Measurements from ENCODE around the gene TSPAN14. TPM values are rescaled to one million over a fixed set of nuclear protein-coding genes. Genes with fewer than 3 reads are reported as not detected.

TSPAN14 gene
- total RNA-seq, 4 donors from 2014 or later, result 103 to 168 (median 131) TPM

DNA sequence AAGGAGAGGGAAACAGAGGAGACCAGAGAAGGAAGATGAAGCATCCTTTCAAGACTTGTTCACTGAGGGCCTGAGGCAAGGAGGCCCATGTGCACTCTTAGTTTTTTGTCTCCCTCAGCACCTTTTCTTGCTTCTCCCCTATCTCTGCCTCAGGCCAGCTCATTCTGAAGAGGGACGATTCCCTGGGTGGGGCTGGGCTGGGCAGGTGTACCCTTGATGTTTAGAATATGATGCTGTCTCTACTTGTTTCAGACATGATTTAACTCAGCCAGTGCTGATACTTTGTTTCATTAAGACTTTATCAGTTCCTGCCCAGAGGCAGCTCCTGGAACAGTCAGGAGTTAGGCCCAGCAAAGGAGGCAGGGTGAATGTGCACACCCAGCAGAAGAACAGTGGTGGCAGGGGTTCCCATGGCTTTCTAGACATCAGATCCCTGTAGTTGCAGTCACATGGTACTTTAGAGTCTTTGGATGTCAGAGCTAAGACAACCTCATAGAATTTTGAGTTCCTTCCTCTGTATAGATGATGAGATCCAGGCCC, 42.4 kb upstream of the TSPAN14 start:
- no peak for DNase-seq (ENCODE audit: low spot score in 2 of 2)
- 58 to 63% methylated on average over 1 of the region's 1 CpG for WGBS, 2 donors
- no peak overlapping the region for H3K4me3 ChIP-seq (ENCODE audit: low read depth, poor library complexity, severe bottlenecking)
- TF ChIP-seq POLR2A (IDR thresholded peaks at IDR 0.05) (no peak), CTCF (IDR thresholded peaks at IDR 0.05) (no peak)
- intact Hi-C loops (cut with DNase I; ENCODE audit: low total_unique reads), result no loop called here

DNA sequence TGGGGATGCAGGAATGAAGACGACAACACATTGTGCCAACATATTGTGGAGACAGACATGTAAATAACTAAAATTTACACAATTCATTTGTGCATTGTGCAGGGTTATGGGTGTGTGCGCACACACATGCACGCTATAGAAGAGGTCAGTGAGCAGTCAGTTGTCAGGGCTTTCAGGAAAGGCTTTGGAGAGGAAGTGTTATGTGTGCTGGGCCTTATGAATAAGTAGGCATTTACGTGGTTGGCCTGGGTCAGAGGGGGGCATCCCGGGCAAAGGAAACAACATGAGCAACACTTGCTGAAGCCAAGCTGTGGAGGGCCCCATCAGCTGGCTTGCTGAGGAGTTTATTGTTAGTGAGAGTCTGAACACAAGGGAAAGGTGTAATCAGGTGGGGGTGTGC, 41.6 kb upstream of the TSPAN14 start:
- WGBS, 2 donors, result 65 to 67% methylated on average over 5 of the region's 5 CpGs
- TF ChIP-seq POLR2A (IDR thresholded peaks at IDR 0.05) (no peak), CTCF (IDR thresholded peaks at IDR 0.05) (no peak)
- intact Hi-C loops (cut with DNase I; ENCODE audit: low total_unique reads), result no loop called here
- no peak for DNase-seq (ENCODE audit: low spot score in 2 of 2)
- H3K4me3 ChIP-seq (ENCODE audit: low read depth, poor library complexity, severe bottlenecking), result no peak overlapping the region

DNA sequence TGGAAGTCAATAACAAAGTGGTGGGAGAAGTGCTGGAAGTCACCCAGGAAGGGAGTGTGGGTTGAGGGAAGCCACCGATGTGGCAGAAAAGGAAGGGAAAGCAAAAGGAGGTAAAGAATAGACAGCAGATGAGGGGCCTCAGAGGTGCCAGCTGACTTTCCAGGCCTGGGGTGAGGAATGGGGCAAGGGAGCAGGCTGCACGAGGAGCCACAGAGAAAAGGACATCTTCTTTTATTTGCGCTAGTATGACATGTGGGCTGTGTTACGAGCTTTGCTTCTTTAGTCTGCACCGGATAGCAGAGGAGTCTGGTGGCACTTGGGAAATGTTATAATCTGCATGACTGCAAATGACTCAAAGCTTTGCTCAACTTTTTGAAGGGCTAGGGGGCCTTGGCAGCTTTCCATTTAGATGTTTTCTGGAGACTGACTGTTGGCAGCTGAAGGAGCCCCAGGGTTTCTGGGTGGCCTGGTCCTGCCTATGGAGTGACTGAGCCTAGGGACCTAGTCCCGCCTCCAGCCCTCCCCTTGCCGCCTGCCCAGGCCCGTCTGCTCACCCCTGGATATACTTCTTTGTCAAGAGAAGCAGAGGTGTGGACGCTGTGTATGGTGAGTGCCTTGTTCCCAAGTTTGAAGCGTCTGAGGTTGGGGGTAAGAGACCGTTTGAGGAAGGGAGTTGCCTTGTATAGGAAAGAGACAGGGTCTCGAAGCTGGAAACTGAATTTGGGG, 40.7 kb upstream of the TSPAN14 start:
- 41 to 54% methylated on average over 12 of the region's 12 CpGs for WGBS, 2 donors
- no peak for DNase-seq (ENCODE audit: low spot score in 2 of 2)
- intact Hi-C loops (cut with DNase I; ENCODE audit: low total_unique reads), result no loop called here
- no peak for TF ChIP-seq CTCF (IDR thresholded peaks at IDR 0.05)
- TF ChIP-seq POLR2A (IDR thresholded peaks at IDR 0.05), result no peak
- no peak overlapping the region for H3K4me3 ChIP-seq (ENCODE audit: low read depth, poor library complexity, severe bottlenecking)

DNA sequence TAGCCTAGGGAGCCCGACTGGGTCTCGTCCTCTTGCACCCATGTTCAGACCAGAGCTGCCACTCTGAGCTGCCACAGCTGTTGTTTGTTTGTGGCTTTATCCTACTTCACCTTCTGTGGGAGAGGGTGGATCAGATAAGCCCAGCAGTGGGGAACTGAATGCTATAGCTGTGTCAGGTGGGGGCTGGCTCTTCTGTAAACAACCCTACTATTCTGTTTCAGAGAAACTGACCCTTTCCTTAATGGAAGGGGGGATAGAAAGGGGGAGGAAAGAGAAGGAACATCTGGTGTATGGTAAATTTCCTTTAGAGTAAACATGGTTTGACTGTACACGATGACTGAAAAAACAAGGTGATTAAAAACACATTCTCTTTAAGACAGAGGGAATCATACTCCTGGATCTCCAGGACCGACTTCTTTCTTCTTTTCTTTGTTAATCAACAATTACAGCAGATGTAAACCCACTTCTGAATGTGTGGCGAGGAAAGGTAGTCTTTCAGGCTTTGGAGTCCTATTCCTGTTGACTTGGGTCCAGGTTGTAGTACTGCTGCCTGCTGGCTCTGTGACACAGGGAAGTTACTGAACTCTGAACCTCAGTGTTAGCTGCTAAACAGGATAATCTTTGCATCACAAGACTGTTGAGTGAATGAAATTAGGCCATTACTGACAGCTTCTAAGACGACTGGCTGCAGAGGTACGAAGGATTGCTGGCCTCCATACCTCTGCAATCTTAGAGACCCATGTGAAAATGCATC, 39.8 kb upstream of the TSPAN14 start:
- H3K4me3 ChIP-seq (ENCODE audit: low read depth, poor library complexity, severe bottlenecking), result no peak overlapping the region
- no peak for DNase-seq (ENCODE audit: low spot score in 2 of 2)
- intact Hi-C loops (cut with DNase I; ENCODE audit: low total_unique reads), result no loop called here
- TF ChIP-seq CTCF (IDR thresholded peaks at IDR 0.05) (no peak), POLR2A (IDR thresholded peaks at IDR 0.05) (no peak)
- WGBS, 2 donors, result 57 to 59% methylated on average over 7 of the region's 7 CpGs

GRCh38 chr10:80415734-80416478, 38.2 kb upstream of the TSPAN14 start:
- DNase-seq (ENCODE audit: low spot score in 2 of 2), result no peak
- no peak overlapping the region for H3K4me3 ChIP-seq (ENCODE audit: low read depth, poor library complexity, severe bottlenecking)
- WGBS, 2 donors, result 59 to 63% methylated on average over 3 of the region's 3 CpGs
- TF ChIP-seq POLR2A (IDR thresholded peaks at IDR 0.05) (no peak), CTCF (IDR thresholded peaks at IDR 0.05) (no peak)
- intact Hi-C loops (cut with DNase I; ENCODE audit: low total_unique reads), result no loop called here

All from lower leg skin (tissue), 4 donors.